ENCODE measurements around the gene SLC6A13.

DNA sequence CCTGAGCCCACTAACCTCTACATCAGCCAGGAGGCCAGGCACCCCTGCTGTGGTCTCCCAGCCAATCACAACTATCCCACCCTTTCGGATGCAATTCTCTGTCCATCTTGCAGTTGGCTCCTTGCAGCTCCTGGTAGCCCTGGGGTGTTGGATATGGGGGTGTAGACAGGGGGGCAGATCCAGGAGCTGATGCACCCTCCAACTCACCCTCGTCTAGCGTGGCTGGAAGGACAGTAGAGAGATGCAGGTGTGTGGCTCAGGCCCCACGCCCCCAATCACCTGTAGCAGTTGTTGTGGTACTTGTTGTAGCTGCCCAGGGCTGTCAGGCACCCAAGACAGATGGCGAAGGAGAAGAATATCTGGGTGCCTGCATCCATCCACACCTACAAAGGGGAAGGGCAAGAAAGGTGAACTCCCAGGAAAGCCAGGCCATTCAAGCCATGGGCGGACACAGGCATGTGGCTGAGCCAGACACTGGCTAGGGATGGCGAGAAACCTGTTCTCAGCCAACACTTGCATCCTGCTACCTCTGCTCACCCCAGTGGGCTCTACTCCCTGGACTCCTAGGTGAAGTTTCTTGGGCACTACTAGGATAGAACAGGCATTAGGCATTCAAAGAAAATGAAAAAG, 35.2 kb downstream of the SLC6A13 start:
- TF ChIP-seq, protein P1, sequence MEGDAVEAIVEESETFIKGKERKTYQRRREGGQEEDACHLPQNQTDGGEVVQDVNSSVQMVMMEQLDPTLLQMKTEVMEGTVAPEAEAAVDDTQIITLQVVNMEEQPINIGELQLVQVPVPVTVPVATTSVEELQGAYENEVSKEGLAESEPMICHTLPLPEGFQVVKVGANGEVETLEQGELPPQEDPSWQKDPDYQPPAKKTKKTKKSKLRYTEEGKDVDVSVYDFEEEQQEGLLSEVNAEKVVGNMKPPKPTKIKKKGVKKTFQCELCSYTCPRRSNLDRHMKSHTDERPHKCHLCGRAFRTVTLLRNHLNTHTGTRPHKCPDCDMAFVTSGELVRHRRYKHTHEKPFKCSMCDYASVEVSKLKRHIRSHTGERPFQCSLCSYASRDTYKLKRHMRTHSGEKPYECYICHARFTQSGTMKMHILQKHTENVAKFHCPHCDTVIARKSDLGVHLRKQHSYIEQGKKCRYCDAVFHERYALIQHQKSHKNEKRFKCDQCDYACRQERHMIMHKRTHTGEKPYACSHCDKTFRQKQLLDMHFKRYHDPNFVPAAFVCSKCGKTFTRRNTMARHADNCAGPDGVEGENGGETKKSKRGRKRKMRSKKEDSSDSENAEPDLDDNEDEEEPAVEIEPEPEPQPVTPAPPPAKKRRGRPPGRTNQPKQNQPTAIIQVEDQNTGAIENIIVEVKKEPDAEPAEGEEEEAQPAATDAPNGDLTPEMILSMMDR (IDR thresholded peaks at IDR 0.05; ENCODE audit: control extremely low read depth in 1 of 3, insufficient read depth in 1 of 3, low read depth in 1 of 3, low read length in 3 of 3) = no peak
- TF ChIP-seq HDAC6 (IDR thresholded peaks at IDR 0.05; ENCODE audit: low read depth, low read length) = no peak
